HG03571 (cell line): Measurements from ENCODE around the gene RARA.

Experiments used
- ATAC-seq: cut with Tn5 transposase; IDR thresholded peaks from one replicate; pipeline ENCODE4 v1.9.1; 2021; ENCODE audit not compliant: unreplicated experiment

RARA gene

DNA sequence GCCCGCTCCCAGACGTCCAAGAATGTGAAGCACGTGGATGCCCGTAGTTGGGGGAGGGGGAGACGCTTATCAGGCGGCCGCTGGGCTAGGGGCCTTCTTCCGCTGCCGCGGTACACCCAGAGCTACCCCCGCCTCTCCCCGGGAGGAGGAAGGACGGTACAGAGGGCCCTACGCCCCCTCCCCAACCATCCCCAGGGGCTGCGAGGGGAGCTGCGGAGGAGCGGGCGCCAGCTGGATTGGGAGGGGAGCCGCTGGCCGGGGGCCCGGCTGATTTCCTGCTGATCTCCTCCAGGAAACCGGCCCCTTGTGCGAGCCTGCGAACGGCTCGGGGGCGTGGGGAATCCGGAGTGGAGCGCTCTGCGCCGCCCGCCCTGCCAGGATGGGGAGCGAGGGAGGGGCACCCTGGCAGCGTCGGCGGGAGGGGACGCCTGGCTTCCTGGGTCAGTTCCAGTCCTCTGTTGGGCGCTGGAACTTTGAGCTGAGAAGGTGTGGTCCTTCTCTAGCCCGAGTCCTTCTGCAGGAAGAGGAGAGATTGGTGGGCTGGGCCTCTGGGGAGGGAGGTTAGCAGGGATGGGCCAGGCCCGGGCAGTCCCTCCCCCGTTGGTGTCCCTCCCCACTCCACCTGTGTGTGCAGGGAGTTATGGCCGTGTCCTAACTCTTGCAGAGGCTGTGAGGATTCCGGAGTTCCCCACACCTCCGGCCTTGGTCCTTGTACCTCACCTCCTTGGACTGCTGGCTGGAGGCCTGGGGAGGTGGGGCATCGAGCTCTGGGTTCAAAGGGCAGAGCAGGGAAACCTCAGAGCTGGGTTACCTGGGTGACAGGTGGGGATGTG, 36.4 kb downstream of the RARA start:
- no peak for ATAC-seq

DNA sequence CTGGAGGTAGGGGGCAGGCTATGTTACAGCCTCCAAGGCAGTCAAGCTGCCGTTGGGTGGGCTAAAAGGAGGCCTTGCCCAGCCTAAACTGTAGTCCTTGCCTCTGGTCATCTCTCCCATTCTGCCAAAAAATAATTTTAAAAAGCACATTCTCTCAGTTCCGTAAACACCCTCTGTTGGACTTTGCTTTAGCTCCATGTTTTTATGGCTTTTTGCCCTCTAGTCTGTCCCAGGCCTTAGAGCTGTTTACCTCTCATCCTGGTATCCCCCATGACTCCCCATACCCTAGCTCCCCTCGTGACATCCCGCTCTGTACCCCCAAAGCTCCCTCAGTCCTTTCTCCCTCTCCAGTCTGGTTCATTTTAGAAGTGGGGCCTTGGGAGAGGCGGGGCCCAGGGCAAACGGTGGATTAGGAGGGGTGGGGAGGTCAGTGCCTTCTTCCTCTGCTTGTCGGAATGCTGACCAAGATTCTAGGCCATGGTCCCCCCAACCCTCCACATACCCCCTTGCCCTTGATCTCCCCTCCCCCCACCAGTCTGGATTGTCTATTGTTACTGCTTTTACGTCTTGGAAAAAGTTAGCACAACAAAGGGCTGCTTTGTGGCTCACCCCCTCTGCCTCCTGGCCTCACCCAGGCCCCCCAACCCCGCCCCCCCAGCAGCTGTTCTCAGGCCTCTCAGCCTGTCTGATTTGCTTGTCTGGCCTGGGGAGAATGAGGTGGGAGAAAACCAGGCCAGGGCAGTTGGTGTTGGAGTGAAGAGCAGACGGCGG, 37.2 kb downstream of the RARA start:
- no peak for ATAC-seq

DNA sequence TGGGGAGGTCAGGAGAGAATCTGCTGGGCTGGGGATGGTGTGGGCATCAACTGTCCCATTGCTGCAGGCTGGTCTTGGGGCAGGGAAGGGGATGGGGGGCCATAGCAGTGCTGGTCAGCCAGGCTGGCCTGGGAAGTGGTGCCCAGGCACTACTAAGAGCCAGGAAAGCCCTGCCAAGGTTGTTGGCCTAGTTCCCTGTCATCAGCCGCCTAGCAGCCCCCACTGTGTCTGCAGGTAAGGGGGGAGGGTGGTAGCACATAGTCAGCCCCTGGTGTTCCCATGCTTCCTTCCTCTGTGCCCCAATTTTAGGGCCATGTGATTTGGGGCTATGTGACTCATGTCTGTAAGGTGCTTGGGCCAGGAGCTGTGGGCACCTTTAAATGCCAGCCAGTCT, 37.8 kb downstream of the RARA start:
- no peak for ATAC-seq

DNA sequence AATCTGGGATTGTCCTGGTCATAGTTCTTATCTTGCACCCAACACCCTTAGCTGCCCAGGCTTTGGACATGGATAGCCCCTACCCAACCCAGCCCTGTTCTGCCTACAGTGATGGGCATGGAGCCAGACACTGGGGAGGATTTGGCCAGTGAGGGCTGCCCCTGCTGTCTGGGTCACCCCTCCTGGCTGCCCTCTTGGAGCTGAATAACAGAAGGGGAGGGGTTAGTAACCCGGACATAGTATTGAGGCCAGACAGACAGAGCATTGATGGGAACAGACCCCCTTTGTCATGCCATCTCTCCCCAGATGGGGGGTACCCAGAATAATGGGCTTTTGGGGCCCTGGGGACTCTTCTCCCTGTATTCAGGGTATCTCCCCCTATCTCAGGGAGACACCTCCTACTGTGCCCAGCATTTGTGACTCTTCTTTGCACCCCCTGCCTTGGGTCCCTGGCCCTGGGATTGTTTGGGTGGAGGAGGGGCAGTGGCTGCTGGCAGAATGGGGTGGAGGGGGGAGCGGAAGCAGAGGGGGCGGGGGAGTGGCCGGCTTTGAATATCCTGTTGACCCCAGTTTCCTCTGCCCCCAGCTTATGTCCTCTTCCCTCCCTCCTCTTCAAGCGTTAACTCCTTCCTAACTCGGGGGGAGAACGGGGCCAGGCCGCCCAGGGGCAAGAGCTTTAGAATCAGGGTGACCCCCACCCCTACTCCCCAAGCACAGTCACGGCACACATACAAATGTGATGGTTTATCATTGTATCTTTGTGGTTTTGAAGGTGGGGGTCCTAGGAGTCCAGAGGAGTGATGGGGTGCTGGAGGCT, 38.5 kb downstream of the RARA start:
- no peak for ATAC-seq

DNA sequence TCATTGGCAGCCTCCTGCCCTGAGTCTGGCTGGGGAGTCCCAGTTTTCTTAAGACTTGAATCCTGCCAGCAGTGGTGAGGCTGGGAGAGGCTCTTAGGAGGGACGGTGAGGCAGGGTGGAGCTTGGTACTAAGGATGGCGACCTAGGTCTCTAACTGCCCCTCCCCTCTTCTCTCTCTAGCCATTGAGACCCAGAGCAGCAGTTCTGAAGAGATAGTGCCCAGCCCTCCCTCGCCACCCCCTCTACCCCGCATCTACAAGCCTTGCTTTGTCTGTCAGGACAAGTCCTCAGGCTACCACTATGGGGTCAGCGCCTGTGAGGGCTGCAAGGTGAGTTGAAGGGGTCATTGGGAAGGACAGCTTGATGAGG, 39.1 kb downstream of the RARA start:
- ATAC-seq: no peak

DNA sequence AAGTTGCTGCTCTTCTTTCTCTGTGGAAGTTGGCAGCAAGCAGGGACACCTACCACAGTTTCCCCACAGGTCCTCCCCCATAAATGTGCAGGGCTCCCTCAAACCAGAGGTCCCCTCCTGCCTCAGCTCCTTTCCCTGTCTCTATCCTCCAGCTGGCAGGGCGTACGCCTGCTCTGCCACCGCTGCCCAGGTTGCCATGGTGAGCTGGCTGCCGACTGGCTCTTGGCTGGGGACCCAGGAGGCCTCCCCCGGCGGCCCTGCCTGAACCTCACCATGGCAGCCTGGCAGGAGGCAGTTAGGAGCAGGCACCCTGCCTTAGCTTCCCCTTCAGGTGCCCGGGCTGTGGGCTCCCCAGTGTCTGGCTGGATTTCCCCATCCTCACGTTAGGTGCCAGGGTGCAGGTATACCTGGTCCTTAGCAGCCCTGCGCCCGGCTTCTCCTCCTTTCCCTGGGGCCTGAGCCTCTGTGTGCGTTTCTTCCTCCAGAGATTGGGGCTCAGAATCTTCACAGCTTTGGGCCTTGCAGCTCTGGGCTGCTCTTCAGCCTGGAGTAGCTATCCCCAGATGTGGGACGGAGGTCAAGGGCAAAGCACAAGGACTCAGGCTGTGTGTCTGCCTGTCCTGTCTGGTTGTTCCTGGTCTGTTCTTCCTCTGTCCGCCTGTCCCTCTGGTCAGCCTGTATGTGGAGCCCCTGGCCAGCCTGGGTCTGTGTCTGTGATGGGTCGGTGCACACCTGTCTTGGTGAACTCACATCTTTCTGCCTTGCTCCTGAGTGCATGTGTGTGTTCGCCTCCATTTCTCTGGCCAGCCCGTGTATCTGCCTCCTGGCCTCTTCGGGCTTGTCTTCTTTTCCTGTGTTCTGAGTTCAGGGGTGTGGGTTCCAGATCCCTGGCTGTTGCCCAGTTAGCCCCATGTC, 39.8 kb downstream of the RARA start:
- no peak for ATAC-seq

DNA sequence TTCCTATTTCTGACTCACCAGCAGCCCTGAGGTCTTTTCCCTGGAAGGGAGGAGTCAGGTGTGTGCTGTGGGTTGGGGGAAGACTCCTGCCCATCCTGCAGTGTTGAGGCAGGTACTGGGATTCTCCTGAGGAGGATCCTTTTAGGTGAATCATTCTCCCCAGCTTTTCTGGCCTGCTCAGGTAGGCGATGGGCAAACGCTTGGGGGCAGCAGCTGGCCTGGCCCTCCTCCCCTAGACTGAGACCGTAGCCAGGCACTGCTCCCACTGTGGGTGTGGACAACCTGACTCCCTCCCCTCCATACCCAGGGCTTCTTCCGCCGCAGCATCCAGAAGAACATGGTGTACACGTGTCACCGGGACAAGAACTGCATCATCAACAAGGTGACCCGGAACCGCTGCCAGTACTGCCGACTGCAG, 40.5 kb downstream of the RARA start:
- ATAC-seq: no peak

DNA sequence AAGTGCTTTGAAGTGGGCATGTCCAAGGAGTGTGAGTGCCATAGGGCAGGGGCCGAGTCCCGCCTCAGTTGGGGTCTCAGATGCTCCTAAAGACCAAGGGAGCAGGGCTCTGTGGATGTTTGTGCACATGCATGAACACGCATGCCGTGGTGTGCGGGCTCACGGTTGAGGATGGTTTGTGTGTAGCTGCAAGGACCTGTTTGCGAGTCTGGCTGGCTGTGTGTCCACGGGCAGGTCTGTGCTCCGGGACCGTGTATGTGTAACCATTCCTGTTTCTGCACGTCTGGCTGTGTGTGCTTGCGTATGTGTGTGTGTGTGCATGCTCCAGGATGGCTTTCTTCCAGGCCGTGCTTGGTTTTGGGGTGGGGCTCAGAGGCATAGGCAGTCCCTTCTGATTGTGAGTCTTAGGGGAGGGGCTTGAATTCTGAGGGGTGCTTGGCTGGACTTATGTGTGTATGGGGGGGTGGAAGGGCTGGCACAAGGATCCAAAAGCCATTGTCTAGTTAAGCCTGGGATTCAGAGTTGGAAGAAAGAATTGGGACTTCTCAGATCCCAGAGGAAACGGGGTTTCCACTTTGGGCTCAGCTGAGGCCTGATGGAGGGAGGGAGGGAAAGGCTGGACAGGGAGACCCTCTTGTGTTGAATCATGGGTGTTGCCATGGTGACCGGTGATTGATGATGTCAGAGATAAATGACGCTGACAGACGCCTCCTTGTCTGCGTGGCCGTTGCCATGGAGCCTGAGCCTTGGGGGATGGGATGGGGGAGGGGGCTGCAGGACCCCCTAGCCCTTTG, 41.1 kb downstream of the RARA start:
- ATAC-seq: no peak

DNA sequence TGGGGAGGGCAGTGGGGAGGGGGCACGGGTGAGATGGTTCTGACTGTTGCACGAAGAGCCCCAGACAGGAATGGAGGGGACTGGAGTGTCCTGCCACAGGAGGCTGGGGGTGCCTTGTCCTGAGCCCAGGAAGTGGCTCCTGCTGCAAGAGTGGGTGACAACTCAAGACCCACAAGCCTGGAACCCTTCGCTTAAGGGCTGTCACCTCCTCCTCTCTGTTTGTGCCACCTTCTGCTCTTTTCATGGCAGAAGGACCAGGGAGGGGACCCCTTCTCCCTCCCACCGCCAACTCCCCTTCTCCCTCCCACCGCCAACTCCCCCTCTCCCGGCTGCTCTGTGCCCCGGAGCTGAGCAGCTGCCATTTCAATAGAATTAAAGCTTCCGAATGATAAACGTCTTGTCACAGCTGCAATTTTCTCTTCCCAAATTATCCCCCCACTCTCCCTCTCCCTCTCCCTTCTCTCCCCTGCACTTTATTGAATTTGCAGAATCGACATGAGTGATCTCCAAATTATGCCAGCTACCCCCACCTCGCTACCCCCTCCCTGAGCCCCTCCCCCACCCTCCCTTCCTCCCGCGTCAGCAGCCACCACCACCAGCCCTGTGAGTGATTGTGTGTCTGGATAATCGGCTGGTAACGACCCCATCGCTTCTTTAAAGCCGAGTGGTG, 41.8 kb downstream of the RARA start:
- no peak for ATAC-seq

DNA sequence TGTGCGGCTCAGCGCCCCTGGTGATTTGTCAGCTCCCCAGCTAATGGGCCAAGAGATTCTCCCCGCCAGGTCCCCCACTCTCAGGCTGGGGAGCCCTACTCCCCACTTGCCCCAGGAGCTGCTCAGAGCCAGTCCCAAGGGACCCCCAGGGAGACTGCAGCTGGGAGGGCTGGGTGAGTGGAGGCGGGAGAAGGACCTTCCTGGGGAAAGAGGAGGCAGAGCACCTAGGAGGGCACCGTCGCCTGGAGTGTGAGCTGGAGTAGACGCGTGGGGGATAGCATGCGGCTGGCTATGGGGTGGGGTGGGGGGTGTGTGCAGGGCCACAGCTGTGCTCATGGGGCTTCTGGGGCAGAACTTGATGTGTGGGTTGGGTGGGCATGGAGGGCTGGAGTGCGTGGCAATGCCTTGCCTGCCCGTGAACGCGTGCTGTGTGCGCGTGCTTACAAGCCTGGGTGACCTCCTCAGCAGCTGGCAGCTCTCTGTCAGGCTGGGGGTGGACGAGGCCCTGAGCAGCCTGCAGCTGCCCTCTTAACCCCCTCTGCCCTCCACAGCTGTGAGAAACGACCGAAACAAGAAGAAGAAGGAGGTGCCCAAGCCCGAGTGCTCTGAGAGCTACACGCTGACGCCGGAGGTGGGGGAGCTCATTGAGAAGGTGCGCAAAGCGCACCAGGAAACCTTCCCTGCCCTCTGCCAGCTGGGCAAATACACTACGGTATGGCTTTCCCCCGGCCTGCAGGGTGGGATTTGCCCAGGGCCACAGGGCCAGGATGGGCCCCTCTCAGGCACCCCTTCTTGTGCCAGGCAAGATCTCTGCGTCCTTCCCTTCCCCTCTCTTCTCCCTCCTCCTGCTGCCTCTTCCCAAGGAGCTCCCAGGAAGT, 42.6 kb downstream of the RARA start:
- no peak for ATAC-seq

DNA sequence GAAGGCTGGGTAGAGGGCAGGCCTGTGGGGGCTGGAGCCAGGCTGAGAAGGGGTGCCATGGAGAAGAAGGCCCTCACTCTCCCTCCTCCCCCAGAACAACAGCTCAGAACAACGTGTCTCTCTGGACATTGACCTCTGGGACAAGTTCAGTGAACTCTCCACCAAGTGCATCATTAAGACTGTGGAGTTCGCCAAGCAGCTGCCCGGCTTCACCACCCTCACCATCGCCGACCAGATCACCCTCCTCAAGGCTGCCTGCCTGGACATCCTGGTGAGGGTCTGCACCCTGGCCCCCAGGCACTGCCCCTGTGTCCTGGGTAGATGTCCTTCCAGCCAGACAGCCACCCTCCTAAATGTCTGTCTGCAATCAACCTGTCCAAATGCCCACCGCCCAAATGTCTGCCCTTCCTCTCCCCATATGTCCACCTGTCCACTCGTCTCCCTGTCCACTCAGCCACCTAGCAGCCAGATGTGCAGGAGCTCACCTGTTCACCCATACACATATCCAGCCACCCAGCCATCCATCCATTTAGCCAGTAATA, 43.3 kb downstream of the RARA start:
- ATAC-seq: no peak

DNA sequence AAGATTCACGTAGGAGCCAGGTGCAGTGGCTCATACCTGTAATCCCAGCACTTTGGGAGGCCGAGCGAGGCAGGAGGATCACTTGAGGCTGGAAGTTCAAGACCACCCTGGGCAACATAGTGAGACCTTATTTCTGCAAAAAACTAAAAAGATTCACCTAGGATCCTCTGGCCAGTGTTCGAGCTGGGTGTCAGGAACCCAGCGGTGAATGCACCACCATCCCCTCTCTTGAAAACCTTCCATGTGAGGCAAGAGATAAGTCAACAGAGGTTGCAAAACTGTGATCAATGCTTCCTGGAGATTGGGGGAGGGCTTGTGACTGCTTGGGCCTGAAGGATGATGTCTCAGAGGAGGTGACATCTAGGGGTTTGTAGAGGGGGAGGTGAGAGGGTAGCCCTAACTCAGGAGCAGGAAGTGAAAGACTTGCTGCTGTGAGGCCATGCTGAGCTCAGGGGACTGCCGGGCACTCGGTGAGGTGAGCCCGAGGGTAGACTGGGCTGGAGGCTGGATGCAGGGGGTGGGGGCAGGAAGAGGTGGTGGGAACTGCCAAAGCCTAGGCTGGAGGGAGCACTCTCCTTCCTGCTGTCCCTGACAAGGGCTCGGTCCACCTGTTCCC, 43.9 kb downstream of the RARA start:
- no peak for ATAC-seq

DNA sequence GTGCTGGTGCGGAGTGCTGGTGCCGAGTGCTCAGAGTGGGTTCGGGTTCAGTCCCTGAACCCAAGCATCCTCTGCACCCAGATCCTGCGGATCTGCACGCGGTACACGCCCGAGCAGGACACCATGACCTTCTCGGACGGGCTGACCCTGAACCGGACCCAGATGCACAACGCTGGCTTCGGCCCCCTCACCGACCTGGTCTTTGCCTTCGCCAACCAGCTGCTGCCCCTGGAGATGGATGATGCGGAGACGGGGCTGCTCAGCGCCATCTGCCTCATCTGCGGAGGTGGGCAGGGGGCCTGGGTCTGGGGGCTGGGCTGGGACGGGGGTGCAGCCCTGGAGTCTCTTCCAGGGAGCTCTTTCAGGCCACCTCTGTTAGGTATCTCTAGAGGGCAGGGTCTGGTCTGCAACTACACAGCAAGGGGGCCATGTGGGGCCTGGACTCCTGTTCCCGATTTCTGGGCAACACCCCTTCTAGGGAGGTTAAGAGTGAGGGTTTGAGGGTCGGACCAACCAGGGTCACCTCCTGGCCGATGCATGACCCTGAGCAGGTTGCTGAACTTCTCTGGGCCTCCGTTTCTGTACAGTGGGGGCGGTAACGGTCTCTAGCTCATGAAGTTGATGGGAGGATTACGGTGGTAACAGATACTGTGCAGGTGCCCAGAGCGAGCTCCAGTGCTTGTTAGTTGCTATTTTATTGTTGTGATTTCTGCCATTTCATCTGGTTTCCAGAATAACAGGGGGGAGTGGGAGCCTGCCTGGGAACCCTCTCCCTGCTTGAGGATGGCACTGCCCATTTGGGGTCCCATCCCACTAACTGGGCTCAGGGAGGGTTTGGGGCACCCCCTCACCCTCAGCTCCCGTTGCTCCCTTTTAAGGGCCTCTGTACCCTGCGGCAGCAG, 45.5 kb downstream of the RARA start:
- no peak for ATAC-seq

DNA sequence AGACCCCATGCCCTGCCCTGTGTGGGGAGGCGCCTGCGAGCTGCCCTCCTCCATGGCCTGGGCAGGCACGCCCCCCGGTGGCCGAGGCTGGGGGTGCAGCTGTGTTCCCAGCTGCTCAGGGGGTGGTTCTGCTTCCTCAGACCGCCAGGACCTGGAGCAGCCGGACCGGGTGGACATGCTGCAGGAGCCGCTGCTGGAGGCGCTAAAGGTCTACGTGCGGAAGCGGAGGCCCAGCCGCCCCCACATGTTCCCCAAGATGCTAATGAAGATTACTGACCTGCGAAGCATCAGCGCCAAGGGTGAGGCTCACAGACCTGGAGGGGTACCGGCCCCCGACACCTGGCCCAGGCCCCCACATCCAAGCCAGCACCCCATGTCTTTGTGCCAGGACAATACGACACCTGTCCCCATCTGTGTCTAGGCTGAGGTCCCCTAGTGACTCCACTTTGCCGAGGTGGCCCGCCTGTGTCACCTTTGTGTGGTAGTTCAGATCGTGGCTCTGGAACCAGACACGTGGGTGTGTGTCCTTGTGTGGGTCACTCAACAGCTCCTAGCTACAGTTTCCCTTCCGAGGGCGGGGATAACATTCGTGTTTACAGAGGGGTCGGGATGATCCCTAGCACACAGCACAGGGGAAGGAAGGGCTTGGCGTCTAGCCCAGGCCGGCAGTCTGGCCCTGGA, 46.3 kb downstream of the RARA start:
- ATAC-seq: no peak

DNA sequence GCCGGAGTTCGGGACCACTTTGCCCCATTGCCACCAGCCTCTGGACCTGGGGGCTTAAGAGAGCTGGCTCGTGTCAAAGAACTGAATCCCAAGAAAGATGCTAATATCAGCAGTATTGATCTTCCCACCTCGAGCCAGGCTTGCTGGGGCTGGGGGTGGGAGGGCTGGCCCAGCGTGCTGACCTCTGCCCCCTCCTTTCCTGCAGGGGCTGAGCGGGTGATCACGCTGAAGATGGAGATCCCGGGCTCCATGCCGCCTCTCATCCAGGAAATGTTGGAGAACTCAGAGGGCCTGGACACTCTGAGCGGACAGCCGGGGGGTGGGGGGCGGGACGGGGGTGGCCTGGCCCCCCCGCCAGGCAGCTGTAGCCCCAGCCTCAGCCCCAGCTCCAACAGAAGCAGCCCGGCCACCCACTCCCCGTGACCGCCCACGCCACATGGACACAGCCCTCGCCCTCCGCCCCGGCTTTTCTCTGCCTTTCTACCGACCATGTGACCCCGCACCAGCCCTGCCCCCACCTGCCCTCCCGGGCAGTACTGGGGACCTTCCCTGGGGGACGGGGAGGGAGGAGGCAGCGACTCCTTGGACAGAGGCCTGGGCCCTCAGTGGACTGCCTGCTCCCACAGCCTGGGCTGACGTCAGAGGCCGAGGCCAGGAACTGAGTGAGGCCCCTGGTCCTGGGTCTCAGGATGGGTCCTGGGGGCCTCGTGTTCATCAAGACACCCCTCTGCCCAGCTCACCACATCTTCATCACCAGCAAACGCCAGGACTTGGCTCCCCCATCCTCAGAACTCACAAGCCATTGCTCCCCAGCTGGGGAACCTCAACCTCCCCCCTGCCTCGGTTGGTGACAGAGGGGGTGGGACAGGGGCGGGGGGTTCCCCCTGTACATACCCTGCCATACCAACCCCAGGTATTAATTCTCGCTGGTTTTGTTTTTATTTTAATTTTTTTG, 47.1 kb downstream of the RARA start:
- ATAC-seq: no peak
